Panc1 (cell line): Measurements from ENCODE around the gene ENOX1. TPM values are rescaled to one million over a fixed set of nuclear protein-coding genes. Genes with fewer than 3 reads are reported as not detected.

Experiments
- ATAC-seq: fragments of 200-7000 bp; cut with Tn5 transposase; 2 replicates; pipeline ENCODE4 v1.9.1; 2020; ENCODE audit warnings: mild to moderate bottlenecking, moderate library complexity
- BruUV-seq: library from RNA; stranded (reverse); fragments of 400-500 nt; replicated peaks from 2 replicates; lab custom pipeline; 2021; lab: Mats Ljungman, UMichigan
- CTCF ChIA-PET: fragments of 300-600 bp; sonication (Branson Sonifier 250); formaldehyde crosslinking; loops from one replicate; lab custom pipeline; 2022; ENCODE audit warnings: antibody characterized with exemption; lab: Charles Lee
- POLR2A ChIA-PET: fragments of 300-600 bp; sonication (Branson Sonifier 250); formaldehyde crosslinking; loops from one replicate; lab custom pipeline; 2022; ENCODE audit warnings: antibody characterized with exemption; lab: Charles Lee
- DNase-seq: peaks from one replicate; pipeline ENCODE4 v3.0.0-alpha.2; 2010; ENCODE audit warnings: low read depth, low spot score
- H3K27ac ChIP-seq: 2 replicates; pipeline ENCODE4 v1.5.1; 2011; ENCODE audit warnings: mild to moderate bottlenecking, low read length, inconsistent platforms
- H3K27me3 ChIP-seq: fragments of 200-500 bp; sonication (Bioruptor generic); 2 replicates; pipeline ENCODE4 v1.6.0; 2014; ENCODE audit warnings: low read length, inconsistent platforms; ENCODE audit not compliant: control insufficient read depth, insufficient read depth
- H3K36me3 ChIP-seq: fragments of 200-500 bp; sonication (Bioruptor generic); 2 replicates; pipeline ENCODE4 v1.5.1; 2014; ENCODE audit warnings: inconsistent platforms, mild to moderate bottlenecking, low read length, moderate library complexity; ENCODE audit not compliant: control insufficient read depth, insufficient read depth
- H3K4me1 ChIP-seq: 2 replicates; pipeline ENCODE4 v1.5.1; 2011; ENCODE audit warnings: inconsistent platforms, mild to moderate bottlenecking, low read length, moderate library complexity; ENCODE audit not compliant: control insufficient read depth, insufficient read depth
- H3K4me3 ChIP-seq, 2 experiments: 2 replicates each; pipeline ENCODE4 v1.5.1; 2011 to 2012; ENCODE audit warnings: low read depth in 2 of 2, low read length in 2 of 2, mild to moderate bottlenecking in 2 of 2, inconsistent platforms in 1 of 2, moderate library complexity in 1 of 2
- H3K9me3 ChIP-seq: fragments of 200-500 bp; sonication (Bioruptor generic); 2 replicates; pipeline ENCODE4 v1.5.1; 2014; ENCODE audit warnings: low read depth, mild to moderate bottlenecking, inconsistent platforms, low read length, moderate library complexity; ENCODE audit not compliant: control insufficient read depth, insufficient read depth
- CTCF ChIP-seq: fragments of 450-650 bp; IDR thresholded peaks from 2 replicates; pipeline ENCODE4 v1.5.1; 2017; ENCODE audit warnings: mild to moderate bottlenecking
- POLR2AphosphoS5 ChIP-seq: IDR thresholded peaks from 2 replicates; pipeline ENCODE4 v1.6.1; 2012; ENCODE audit warnings: mild to moderate bottlenecking, low read depth, low read length, moderate library complexity
- REST ChIP-seq, 2 experiments: IDR thresholded peaks; 2 replicates each; pipeline ENCODE4 v1.6.1; 2011 to 2012; ENCODE audit warnings: low read depth in 2 of 2, control low read depth in 1 of 2, low read length in 1 of 2, mild to moderate bottlenecking in 1 of 2, moderate library complexity in 1 of 2; ENCODE audit not compliant: insufficient read depth in 1 of 2
- SIN3A ChIP-seq: IDR thresholded peaks from 2 replicates; pipeline ENCODE4 v1.6.1; 2012; ENCODE audit warnings: low read depth, mild to moderate bottlenecking, low read length, moderate library complexity, borderline replicate concordance; ENCODE audit not compliant: insufficient read depth
- TCF7L2 ChIP-seq: IDR thresholded peaks from 2 replicates; pipeline ENCODE4 v1.6.1; 2011; ENCODE audit warnings: mild to moderate bottlenecking, low read depth, low read length, inconsistent platforms
- in situ Hi-C: cut with HindIII; loops from 2 replicates; pipeline ENCODE4 v1.10.0; 2016; ENCODE audit warnings: low sequenced_read_pairs, low pct_unique_long_range_greater_than_20kb
- intact Hi-C: fragments of 100-400 bp; cut with micrococcal nuclease; formaldehyde crosslinking; loops from one replicate; pipeline ENCODE4 v1.10.0; 2022; ENCODE audit not compliant: unreplicated experiment
- total RNA-seq: library from RNA; stranded (reverse); gene quantifications from one replicate; pipeline ENCODE4 v1.2.1, GENCODE V29; 2021; ENCODE audit not compliant: unreplicated experiment

The ENOX1 gene
- total RNA-seq, 1 experiment from 2014 or later: 0.23 TPM

GRCh38 chr13:43510956-43511901 is 275.5 kb downstream of the ENOX1 start:
- Histone ChIP-seq H3K4me1 (no peaks in the 10 kb centered on the region), H3K27ac (no peak overlapping the region), H3K9me3 (no peaks in the 10 kb centered on the region), H3K27me3 (no peaks in the 10 kb centered on the region), H3K4me3 (no peak overlapping the region), H3K36me3 (no peaks in the 10 kb centered on the region)
- ChIA-PET POLR2A (no interaction called here), CTCF (no interaction called here)
- ATAC-seq (no peak), DNase-seq (no peak)
- TF ChIP-seq POLR2AphosphoS5: no peak
- no peak for TF ChIP-seq SIN3A
- intact Hi-C loops: no loop called here
- BruUV-seq: no TSS peak
- in situ Hi-C loops: no loop called here

DNA sequence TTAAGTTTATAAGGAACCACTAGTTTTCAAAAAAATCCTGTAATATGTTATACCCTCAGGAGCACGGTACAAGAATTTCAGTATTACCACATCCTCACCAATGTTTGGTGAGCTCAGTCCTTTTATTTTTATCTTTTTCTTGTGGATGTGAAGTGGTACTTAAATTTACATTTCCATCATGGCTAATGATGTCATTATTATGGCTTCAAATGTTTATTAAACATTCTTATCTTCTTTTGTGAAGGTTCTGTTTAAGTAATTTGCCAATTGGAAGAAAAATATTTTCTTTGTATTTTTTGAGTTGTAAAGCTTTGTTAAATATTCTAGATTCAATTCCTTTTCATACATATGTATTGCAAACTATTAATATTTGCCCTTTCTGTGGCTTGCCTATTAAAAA is 291.0 kb downstream of the ENOX1 start:
- Histone ChIP-seq H3K4me3 (no peak overlapping the region), H3K27me3 (no peaks in the 10 kb centered on the region), H3K4me1 (no peaks in the 10 kb centered on the region), H3K9me3 (no peaks in the 10 kb centered on the region), H3K27ac (no peak overlapping the region), H3K36me3 (no peaks in the 10 kb centered on the region)
- in situ Hi-C loops: no loop called here
- POLR2A ChIA-PET: no interaction called here
- ATAC-seq (no peak), DNase-seq (no peak)
- intact Hi-C loops: no loop called here
- BruUV-seq: no TSS peak
- TF ChIP-seq CTCF: no peak
- TF ChIP-seq TCF7L2: no peak
- no peak for TF ChIP-seq REST (IDR thresholded peaks at IDR 0.05; ENCODE audit: insufficient read depth in 1 of 2, low read depth in 2 of 2, low read length in 1 of 2)
- no peak for TF ChIP-seq POLR2AphosphoS5
- TF ChIP-seq SIN3A: no peak
- CTCF ChIA-PET: no interaction called here

DNA sequence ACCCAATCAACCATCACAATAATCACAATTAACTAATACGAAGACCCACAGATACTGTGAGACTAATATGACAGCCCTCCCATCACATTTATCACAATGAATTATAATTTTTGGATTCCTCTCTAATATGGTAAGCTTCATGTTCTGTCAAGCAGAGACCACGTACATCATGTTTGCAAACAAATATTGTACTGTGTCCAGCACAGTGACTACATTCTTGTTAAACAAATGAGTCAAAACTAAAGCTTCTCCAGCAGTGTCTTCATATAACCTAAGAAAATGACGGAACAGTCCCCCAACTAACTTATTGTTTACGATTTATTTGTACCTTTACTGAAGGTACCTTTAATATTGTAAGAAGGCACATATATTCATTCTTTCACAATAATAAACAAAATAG is 292.6 kb downstream of the ENOX1 start:
- in situ Hi-C loops: no loop called here
- intact Hi-C loops: no loop called here
- ChIA-PET POLR2A (no interaction called here), CTCF (no interaction called here)
- no peak overlapping the region for H3K27ac ChIP-seq
- DNase-seq (no peak), ATAC-seq (no peak)
- no peaks in the 10 kb centered on the region for H3K4me1 ChIP-seq
- no TSS peak for BruUV-seq
- no peaks in the 10 kb centered on the region for H3K27me3 ChIP-seq
- no peaks in the 10 kb centered on the region for H3K36me3 ChIP-seq
- H3K4me3 ChIP-seq: no peak overlapping the region
- H3K9me3 ChIP-seq: no peaks in the 10 kb centered on the region
- no peak for TF ChIP-seq REST (IDR thresholded peaks at IDR 0.05; ENCODE audit: insufficient read depth in 1 of 2, low read depth in 2 of 2, low read length in 1 of 2)
- TF ChIP-seq TCF7L2: no peak
- no peak for TF ChIP-seq SIN3A
- TF ChIP-seq CTCF: no peak
- no peak for TF ChIP-seq POLR2AphosphoS5
